Osteoblast (primary cell): ENCODE measurements around the gene KIF4B. TPM values are rescaled to one million over a fixed set of nuclear protein-coding genes. Genes with fewer than 3 reads are reported as not detected.

Experiments
- DNase-seq: peaks from one replicate; pipeline ENCODE4 v3.0.0; 2011; ENCODE audit warnings: low spot score, mixed read lengths; ENCODE audit not compliant: insufficient read length; ENCODE audit errors: missing footprints
- H2AFZ ChIP-seq: 2 replicates; pipeline ENCODE4 v1.6.0; 2011; ENCODE audit warnings: mild to moderate bottlenecking, low read length
- H3K27ac ChIP-seq: 2 replicates; pipeline ENCODE4 v1.5.1; 2011; ENCODE audit warnings: mild to moderate bottlenecking, low read depth, low read length, moderate library complexity
- H3K27me3 ChIP-seq: 2 replicates; pipeline ENCODE4 v1.6.0; 2012; ENCODE audit warnings: mild to moderate bottlenecking, control low read depth, inconsistent platforms, low read length, moderate library complexity; ENCODE audit not compliant: insufficient read depth
- H3K36me3 ChIP-seq: 2 replicates; pipeline ENCODE4 v1.5.1; 2011; ENCODE audit warnings: mild to moderate bottlenecking, low read length, control low read depth, moderate library complexity; ENCODE audit not compliant: insufficient read depth
- H3K4me1 ChIP-seq: 2 replicates; pipeline ENCODE4 v1.5.1; 2011; ENCODE audit warnings: mild to moderate bottlenecking, low read length, control low read depth, moderate library complexity; ENCODE audit not compliant: insufficient read depth
- H3K4me2 ChIP-seq: 2 replicates; pipeline ENCODE4 v1.6.0; 2011; ENCODE audit warnings: mild to moderate bottlenecking, low read length; ENCODE audit not compliant: insufficient read depth
- H3K4me3 ChIP-seq: fragments of 200-600 bp; sonication (generic); 3 replicates; pipeline ENCODE4 v1.5.1; 2012; ENCODE audit warnings: mild to moderate bottlenecking, low read length, inconsistent platforms; ENCODE audit not compliant: insufficient read depth
- H3K79me2 ChIP-seq: 2 replicates; pipeline ENCODE4 v1.6.0; 2012; ENCODE audit warnings: mild to moderate bottlenecking, low read length, control low read depth, inconsistent platforms; ENCODE audit not compliant: insufficient read depth
- H3K9me3 ChIP-seq: 2 replicates; pipeline ENCODE4 v1.5.1; 2011; ENCODE audit warnings: low read depth, low read length, control low read depth
- H4K20me1 ChIP-seq: 2 replicates; pipeline ENCODE4 v1.6.0; 2012; ENCODE audit warnings: mild to moderate bottlenecking, low read length, control low read depth; ENCODE audit not compliant: insufficient read depth
- CTCF ChIP-seq: IDR thresholded peaks from 2 replicates; pipeline ENCODE4 v1.5.1; 2011; ENCODE audit warnings: mild to moderate bottlenecking, low read depth, low read length, moderate library complexity; ENCODE audit errors: extremely low read depth
- total RNA-seq: library from RNA; depleted of rRNA; stranded (reverse); fragments of >200 nt; gene quantifications from 2 replicates; pipeline ENCODE4 v1.2.3, GENCODE V29; 2012

The KIF4B gene
- total RNA-seq, 1 donor = not detected

GRCh38 chr5:155064580-155064979, 51.0 kb downstream of the KIF4B start:
- Histone ChIP-seq H3K4me2 (no peak overlapping the region), H3K27me3 (no peaks in the 10 kb centered on the region), H3K79me2 (no peaks in the 10 kb centered on the region), H4K20me1 (no peaks in the 10 kb centered on the region), H3K9me3 (no peaks in the 10 kb centered on the region), H3K27ac (no peak overlapping the region), H2AFZ (no peak overlapping the region), H3K4me3 (no peak overlapping the region), H3K4me1 (no peaks in the 10 kb centered on the region), H3K36me3 (no peaks in the 10 kb centered on the region)
- no peak for DNase-seq
- TF ChIP-seq CTCF = no peak

DNA sequence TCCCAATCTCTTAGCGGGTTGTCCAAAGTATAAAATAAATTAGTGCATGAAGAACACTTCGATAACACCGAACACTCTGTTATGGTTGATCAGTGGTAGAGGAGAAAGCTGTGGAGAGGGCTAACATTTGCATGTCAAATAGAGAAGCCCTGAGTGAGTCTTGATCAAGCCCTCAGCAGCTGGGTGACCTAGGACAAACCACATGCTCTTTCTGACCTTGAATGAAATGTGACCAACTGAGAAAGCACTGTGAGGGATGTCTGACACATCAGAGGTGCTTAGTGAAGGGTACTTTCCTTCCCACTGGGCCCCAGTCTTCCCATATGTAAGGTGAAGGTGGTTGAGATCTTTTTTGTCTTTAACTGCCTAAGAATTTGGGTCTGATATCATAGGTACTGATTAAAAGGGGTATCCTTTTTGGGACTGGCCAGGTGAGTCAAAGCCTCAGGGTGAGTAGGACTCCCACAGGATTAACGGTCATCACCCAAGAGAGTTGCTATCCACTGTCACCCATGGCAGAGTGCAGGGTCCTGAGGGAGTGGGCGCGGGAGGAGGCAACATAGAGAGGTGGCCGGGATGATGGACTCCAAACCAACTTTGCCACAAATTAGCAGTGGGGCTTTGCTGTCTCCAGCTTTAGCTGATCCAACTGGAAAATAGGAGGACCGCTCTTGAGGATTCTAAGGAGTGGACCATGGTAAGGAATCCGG, 53.5 kb downstream of the KIF4B start:
- H3K9me3 ChIP-seq = no peaks in the 10 kb centered on the region
- H3K4me1 ChIP-seq = no peaks in the 10 kb centered on the region
- H4K20me1 ChIP-seq = no peaks in the 10 kb centered on the region
- no peak for DNase-seq
- no peak overlapping the region for H3K4me2 ChIP-seq
- H3K27me3 ChIP-seq = no peaks in the 10 kb centered on the region
- no peak overlapping the region for H2AFZ ChIP-seq
- H3K79me2 ChIP-seq = no peaks in the 10 kb centered on the region
- no peaks in the 10 kb centered on the region for H3K36me3 ChIP-seq
- H3K4me3 ChIP-seq = no peak overlapping the region
- H3K27ac ChIP-seq = no peak overlapping the region
- TF ChIP-seq CTCF = no peak

Other genes with a start within 250 kb of the KIF4B start
- gene FAXDC2, start 163.2 kb upstream of the KIF4B start, total RNA-seq = 13.8 and 19.2 TPM in 2 replicates
- 48.6 and 55.7 TPM in 2 replicates for gene CNOT8, start 155.1 kb upstream of the KIF4B start, total RNA-seq
- 10.3 and 11.6 TPM in 2 replicates for gene GEMIN5, start 75.5 kb upstream of the KIF4B start, total RNA-seq
- gene MRPL22, start 72.7 kb upstream of the KIF4B start, total RNA-seq = 13.3 and 17.4 TPM in 2 replicates